Panc1 (cell line): ENCODE results near the gene ZCCHC8.

ENCODE experiments used
- TF ChIP-seq, protein P1 (sequence below): fragments of 450-650 bp; IDR thresholded peaks from 2 replicates; pipeline ENCODE4 v1.5.1; 2017; ENCODE audit warnings: mild to moderate bottlenecking
- TF ChIP-seq, protein P2 (sequence below), 2 experiments: IDR thresholded peaks; 2 replicates each; pipeline ENCODE4 v1.6.1; 2011 to 2012; ENCODE audit warnings: low read depth in 2 of 2, control low read depth in 1 of 2, low read length in 1 of 2, mild to moderate bottlenecking in 1 of 2, moderate library complexity in 1 of 2; ENCODE audit not compliant: insufficient read depth in 1 of 2

- TF ChIP-seq, protein P1, sequence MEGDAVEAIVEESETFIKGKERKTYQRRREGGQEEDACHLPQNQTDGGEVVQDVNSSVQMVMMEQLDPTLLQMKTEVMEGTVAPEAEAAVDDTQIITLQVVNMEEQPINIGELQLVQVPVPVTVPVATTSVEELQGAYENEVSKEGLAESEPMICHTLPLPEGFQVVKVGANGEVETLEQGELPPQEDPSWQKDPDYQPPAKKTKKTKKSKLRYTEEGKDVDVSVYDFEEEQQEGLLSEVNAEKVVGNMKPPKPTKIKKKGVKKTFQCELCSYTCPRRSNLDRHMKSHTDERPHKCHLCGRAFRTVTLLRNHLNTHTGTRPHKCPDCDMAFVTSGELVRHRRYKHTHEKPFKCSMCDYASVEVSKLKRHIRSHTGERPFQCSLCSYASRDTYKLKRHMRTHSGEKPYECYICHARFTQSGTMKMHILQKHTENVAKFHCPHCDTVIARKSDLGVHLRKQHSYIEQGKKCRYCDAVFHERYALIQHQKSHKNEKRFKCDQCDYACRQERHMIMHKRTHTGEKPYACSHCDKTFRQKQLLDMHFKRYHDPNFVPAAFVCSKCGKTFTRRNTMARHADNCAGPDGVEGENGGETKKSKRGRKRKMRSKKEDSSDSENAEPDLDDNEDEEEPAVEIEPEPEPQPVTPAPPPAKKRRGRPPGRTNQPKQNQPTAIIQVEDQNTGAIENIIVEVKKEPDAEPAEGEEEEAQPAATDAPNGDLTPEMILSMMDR = no peak
- TF ChIP-seq, protein P2, sequence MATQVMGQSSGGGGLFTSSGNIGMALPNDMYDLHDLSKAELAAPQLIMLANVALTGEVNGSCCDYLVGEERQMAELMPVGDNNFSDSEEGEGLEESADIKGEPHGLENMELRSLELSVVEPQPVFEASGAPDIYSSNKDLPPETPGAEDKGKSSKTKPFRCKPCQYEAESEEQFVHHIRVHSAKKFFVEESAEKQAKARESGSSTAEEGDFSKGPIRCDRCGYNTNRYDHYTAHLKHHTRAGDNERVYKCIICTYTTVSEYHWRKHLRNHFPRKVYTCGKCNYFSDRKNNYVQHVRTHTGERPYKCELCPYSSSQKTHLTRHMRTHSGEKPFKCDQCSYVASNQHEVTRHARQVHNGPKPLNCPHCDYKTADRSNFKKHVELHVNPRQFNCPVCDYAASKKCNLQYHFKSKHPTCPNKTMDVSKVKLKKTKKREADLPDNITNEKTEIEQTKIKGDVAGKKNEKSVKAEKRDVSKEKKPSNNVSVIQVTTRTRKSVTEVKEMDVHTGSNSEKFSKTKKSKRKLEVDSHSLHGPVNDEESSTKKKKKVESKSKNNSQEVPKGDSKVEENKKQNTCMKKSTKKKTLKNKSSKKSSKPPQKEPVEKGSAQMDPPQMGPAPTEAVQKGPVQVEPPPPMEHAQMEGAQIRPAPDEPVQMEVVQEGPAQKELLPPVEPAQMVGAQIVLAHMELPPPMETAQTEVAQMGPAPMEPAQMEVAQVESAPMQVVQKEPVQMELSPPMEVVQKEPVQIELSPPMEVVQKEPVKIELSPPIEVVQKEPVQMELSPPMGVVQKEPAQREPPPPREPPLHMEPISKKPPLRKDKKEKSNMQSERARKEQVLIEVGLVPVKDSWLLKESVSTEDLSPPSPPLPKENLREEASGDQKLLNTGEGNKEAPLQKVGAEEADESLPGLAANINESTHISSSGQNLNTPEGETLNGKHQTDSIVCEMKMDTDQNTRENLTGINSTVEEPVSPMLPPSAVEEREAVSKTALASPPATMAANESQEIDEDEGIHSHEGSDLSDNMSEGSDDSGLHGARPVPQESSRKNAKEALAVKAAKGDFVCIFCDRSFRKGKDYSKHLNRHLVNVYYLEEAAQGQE (IDR thresholded peaks at IDR 0.05; ENCODE audit: insufficient read depth in 1 of 2, low read depth in 2 of 2, low read length in 1 of 2) = no peak
Measured at GRCh38 chr12:122474324-122474716, 26.4 kb downstream of the ZCCHC8 start.
